Neutrophil (primary cell): ENCODE measurements around the gene LMAN1L.

Source experiments
- H3K27ac ChIP-seq: fragments of 200-600 bp; sonication (generic); 2 replicates; pipeline ENCODE4 v1.5.1; 2016; ENCODE audit warnings: mild to moderate bottlenecking, moderate library complexity
- H3K27me3 ChIP-seq: fragments of 200-600 bp; sonication (generic); 2 replicates; pipeline ENCODE4 v1.6.0; 2016; ENCODE audit warnings: mild to moderate bottlenecking
- H3K36me3 ChIP-seq: fragments of 200-600 bp; sonication (generic); 2 replicates; pipeline ENCODE4 v1.5.1; 2017
- H3K4me1 ChIP-seq, 2 experiments: fragments of 200-600 bp in 1 of 2; sonication (generic) in 1 of 2; 1 replicate in 1 of 2; 2 replicates in 1 of 2; pipeline versions ENCODE4 v1.5.1 to v1.6.1; 2013 to 2016; ENCODE audit warnings: low read depth in 1 of 2, low read length in 1 of 2, mild to moderate bottlenecking in 1 of 2, moderate library complexity in 1 of 2; ENCODE audit not compliant: control insufficient read depth in 1 of 2, insufficient read depth in 1 of 2
- H3K4me3 ChIP-seq, 2 experiments: fragments of 200-600 bp in 1 of 2; sonication (generic) in 1 of 2; 1 replicate in 1 of 2; 2 replicates in 1 of 2; pipeline ENCODE4 v1.5.1; 2013 to 2016; ENCODE audit warnings: low read depth in 1 of 2, low read length in 1 of 2, mild to moderate bottlenecking in 1 of 2, moderate library complexity in 1 of 2
- H3K9me3 ChIP-seq: fragments of 200-600 bp; sonication (generic); 2 replicates; pipeline ENCODE4 v1.5.1; 2016
- TF ChIP-seq, protein P1 (sequence below): fragments of 200-600 bp; sonication (generic); IDR thresholded peaks from 2 replicates; pipeline ENCODE4 v1.5.1; 2016; ENCODE audit warnings: antibody characterized with exemption

LMAN1L gene

DNA sequence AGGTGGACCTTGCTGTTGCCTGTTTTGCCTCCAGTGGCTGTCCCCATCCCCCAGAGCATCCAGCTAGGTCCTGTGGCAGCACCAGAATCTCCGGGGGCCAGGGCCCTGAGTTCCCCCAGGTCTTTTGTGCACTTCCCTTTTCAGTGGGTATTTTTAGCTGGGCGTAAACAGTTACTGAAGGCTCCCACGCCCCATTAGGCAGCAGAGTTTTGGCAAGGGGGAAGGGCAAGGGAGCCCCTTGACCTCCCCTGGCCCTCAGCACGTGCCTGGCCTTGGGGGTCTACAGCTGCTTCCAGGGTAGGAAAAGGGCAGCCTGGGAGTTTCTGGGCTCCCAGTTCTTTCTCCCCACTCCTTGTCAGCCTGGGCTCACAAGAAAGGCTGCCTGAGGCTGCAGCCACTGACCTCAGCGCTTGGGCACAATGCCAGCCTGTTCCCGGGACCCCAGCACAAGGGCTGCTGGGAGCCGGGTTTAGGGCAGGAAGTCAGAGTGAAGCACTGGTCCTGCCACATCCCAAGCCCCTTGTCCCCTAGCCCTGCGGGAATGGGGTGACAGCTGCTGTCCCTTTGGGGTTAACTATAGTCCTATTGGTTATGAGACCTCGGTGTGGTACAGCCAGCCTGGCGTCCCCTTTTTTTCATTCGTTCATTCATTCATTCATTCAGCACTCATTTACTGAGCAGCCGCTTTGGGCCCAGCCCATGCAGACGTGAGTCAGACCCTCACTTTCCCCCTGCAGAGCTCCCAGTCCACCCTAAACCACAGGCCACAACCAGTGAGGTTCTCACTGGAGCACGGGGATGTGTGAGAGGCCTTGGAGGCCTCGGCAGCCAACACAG, 22.3 kb upstream of the LMAN1L start:
- TF ChIP-seq, protein P1, sequence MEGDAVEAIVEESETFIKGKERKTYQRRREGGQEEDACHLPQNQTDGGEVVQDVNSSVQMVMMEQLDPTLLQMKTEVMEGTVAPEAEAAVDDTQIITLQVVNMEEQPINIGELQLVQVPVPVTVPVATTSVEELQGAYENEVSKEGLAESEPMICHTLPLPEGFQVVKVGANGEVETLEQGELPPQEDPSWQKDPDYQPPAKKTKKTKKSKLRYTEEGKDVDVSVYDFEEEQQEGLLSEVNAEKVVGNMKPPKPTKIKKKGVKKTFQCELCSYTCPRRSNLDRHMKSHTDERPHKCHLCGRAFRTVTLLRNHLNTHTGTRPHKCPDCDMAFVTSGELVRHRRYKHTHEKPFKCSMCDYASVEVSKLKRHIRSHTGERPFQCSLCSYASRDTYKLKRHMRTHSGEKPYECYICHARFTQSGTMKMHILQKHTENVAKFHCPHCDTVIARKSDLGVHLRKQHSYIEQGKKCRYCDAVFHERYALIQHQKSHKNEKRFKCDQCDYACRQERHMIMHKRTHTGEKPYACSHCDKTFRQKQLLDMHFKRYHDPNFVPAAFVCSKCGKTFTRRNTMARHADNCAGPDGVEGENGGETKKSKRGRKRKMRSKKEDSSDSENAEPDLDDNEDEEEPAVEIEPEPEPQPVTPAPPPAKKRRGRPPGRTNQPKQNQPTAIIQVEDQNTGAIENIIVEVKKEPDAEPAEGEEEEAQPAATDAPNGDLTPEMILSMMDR, result no peak
- peak overlapping the region; percentile 95 to 99 for H3K4me3 ChIP-seq
- H3K36me3 ChIP-seq, result peaks cover 9% of the 10 kb centered on the region
- no peaks in the 10 kb centered on the region for H3K9me3 ChIP-seq
- peak overlapping the region; percentile 100 for H3K27ac ChIP-seq
- no peaks in the 10 kb centered on the region for H3K27me3 ChIP-seq
- peaks cover 85 to 97% of the 10 kb centered on the region in 2 experiments for H3K4me1 ChIP-seq

DNA sequence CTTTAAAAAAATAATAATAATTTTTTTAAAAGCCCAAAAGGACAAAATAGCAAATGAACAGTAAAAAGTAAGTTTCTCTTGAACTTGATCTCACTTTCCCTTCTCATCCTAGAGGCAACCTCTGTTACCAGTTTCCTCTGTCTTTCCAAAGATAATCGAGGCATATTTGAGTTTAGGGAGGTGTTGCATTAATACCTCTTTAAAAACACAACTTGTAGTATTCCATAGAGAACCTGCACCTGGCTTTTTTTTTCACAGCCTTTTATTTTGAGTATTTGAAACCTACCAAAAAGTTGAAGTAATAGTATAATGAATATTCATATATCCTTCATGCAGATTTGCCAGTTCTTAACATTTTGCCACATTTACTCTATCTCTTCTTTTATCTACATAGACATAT, 21.6 kb upstream of the LMAN1L start:
- Histone ChIP-seq H3K27me3 (no peaks in the 10 kb centered on the region), H3K9me3 (no peaks in the 10 kb centered on the region), H3K27ac (peak overlapping the region; percentile 100), H3K36me3 (peaks cover 5% of the 10 kb centered on the region), H3K4me1 (peaks cover 78 to 92% of the 10 kb centered on the region in 2 experiments), H3K4me3 (peak overlapping the region; percentile 95 to 99)
- TF ChIP-seq, protein P1, result no peak

DNA sequence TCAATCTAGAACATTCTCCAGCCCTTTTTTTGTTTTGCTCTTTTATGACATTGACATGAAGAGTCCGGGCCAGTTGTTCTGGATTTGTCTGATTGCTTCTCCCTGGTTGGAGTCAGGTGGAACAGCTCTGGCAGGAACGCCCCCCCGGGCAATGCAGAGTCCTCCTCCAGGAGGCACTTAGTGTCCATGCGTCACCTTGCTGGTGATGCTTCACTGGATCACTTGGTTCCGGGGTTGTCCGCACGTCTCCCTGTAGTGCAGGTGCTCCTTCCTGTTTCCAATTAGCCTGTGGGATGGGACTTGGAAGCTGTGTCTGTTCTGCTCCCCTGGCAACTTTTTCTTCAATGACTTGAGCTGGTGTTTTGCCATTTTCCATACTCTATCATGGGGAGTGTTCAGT, 21.0 kb upstream of the LMAN1L start:
- Histone ChIP-seq H3K4me1 (peaks cover 72 to 85% of the 10 kb centered on the region in 2 experiments), H3K27ac (peak overlapping the region; percentile 100), H3K36me3 (peaks cover 5% of the 10 kb centered on the region), H3K4me3 (peak overlapping the region in 1 of 2 experiments; percentile 95), H3K27me3 (no peaks in the 10 kb centered on the region), H3K9me3 (no peaks in the 10 kb centered on the region)
- TF ChIP-seq, protein P1, result no peak

DNA sequence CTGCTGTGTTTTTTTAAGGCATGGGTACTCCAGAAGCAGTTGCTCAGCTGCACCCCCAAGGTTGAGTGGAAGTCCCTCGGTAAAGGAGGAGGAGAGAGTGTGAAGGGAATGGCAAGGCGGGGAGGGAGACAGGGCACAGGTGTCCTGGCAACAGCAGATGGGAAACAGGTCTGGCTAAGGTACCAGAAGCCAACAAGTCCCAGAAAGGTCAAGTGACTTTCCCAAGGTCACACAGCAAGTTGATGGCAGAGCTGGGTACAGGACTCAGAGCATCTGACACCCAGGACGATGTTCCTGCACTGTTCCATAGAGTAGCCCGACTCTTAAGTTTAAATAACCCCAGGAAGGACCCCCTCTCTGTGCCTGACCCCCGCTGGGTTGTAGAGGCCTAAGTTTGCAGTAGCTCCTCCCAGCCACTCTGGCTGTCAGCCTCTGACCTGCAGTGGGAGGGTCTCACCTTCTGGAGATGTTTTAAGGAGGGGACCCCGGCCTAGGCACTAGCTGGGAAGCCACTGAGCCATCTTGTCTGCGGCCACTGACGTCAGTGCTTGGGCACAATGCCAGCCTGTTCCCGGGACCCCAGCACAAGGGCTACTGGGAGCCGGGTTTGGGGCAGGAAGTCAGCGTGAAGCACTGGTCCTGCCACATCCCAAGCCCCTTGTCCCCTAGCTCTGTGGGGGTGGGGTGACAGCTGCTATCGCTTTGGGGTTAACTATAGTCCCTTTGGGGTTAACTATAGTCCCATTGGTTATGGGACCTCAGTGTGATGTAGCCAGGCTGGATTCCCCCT, 20.2 kb upstream of the LMAN1L start:
- TF ChIP-seq, protein P1, result no peak
- H3K27me3 ChIP-seq, result no peaks in the 10 kb centered on the region
- peak overlapping the region; percentile 100 for H3K27ac ChIP-seq
- no peak overlapping the region for H3K4me3 ChIP-seq
- no peaks in the 10 kb centered on the region for H3K9me3 ChIP-seq
- H3K4me1 ChIP-seq, result peaks cover 64 to 77% of the 10 kb centered on the region in 2 experiments
- peaks cover 5% of the 10 kb centered on the region for H3K36me3 ChIP-seq

DNA sequence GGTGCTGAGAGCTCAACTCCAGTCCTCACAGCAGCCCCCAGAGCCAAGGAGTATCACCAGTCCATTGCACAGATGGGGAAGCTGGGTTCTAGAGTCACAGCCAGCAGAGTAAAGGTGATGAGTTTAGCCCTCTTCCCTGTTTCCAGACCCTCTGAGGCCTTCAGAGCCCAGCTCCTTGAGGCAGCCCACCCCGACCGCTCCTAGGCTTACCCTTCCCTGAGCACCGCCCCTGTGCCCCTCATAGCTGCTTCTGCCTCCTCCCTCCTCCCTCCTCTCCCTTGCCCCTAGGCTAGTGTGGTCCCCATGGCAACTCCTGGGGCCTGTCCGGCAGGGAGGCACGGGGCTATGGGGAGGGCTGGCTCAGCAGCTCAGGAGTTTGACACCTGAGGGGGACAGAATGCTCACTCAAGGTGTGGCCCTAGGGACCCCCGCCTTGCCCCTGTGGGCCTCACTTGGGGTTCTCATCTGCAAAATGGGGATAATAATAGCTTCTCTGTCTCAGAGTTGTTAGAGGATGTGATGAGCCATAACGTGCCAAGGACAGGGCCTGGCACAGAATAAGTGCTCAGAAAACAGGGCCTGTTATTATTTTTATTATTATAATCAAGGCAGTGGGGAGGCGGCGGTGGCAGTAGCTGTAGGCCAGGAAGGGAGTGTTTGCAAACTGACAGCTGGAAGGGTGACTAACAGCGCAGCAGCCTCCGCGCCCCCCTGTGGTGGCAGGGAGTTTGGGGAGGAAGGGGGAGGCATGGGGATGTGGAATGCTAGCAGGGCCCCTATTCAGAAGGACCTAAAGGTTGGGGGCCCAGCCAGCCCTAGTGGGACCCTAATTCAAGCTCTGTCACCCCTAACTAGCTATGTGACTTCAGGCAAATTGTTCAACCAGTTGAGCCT, 19.3 kb upstream of the LMAN1L start:
- H3K4me1 ChIP-seq, result peaks cover 62 to 76% of the 10 kb centered on the region in 2 experiments
- H3K4me3 ChIP-seq, result no peak overlapping the region

More for the DNA sequence above, 19.3 kb upstream of the LMAN1L start:
- Histone ChIP-seq H3K27me3 (no peaks in the 10 kb centered on the region), H3K9me3 (no peaks in the 10 kb centered on the region), H3K36me3 (peaks cover 14% of the 10 kb centered on the region), H3K27ac (peak overlapping the region; percentile 100)
- TF ChIP-seq, protein P1, result no peak
